Measurements from ENCODE around the gene GABRR2. TPM values are rescaled to one million over a fixed set of nuclear protein-coding genes. Genes with fewer than 3 reads are reported as not detected.

Gene GABRR2
- total and polyA plus RNA-seq, 7 experiments from 2014 or later = 0.40 to 1.9 (median 1.5) TPM; not detected in 2

- Histone ChIP-seq H3K27ac (ENCODE audit: low read depth, low read length) (no peak overlapping the region), H3K4me1 (ENCODE audit: control insufficient read depth in 2 of 2, insufficient read depth in 2 of 2, low read length in 2 of 2) (no peaks in the 10 kb centered on the region), H3K4me3 (ENCODE audit: low read length) (no peak overlapping the region), H3K36me3 (ENCODE audit: control insufficient read depth in 2 of 3, insufficient read depth in 3 of 3, low read length in 3 of 3) (no peaks in the 10 kb centered on the region), H3K27me3 (ENCODE audit: control insufficient read depth in 2 of 2, insufficient read depth in 2 of 2, low read length in 2 of 2) (no peaks in the 10 kb centered on the region), H3K9me3 (ENCODE audit: control insufficient read depth in 2 of 3, low read length in 3 of 3) (no peaks in the 10 kb centered on the region)
- ATAC-seq (peak; percentile 44), DNase-seq (no peak)
- no peak overlapping the region for H3K27ac Mint-ChIP-seq
- no peak overlapping the region for H3K4me3 Mint-ChIP-seq
- H3K4me1 Mint-ChIP-seq = peaks cover 0 to 7% (median 4%) of the 10 kb centered on the region in 7 donors
- H3K36me3 Mint-ChIP-seq = no peaks in the 10 kb centered on the region
- H3K9me3 Mint-ChIP-seq = no peaks in the 10 kb centered on the region
- peaks cover 0 to 5% (median 0%) of the 10 kb centered on the region in 5 donors for H3K27me3 Mint-ChIP-seq
- ChIA-PET POLR2A (no interaction called here), CTCF (no interaction called here)
- intact Hi-C loops (cut with micrococcal nuclease) = no loop called here
These were observed 44.0 kb downstream of the GABRR2 start for GRCh38 chr6:89270951-89271721.

DNA sequence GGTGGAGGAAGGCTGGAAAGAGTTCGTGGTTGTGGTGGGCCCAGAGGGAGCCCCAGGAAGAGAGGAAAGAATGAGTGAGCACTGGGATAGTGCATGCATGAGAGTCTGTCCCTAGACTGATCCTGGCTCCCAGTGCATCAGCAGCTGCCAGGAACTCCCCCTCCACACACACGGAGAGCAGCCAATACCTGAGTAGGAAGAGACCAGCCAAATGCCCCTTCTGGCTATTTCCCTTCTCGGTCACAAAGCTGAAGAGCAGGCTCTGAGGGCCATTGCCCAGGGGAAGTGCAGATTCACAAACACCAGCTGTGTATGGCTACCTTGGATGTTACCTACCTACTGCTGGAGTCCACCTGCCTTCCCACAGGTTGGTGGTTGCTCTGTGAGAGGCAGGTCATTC is 45.1 kb downstream of the GABRR2 start:
- DNase-seq (no peak), ATAC-seq (no peak)
- H3K4me3 ChIP-seq (ENCODE audit: low read length) = no peak overlapping the region
- no peaks in the 10 kb centered on the region for H3K27me3 ChIP-seq (ENCODE audit: control insufficient read depth in 2 of 2, insufficient read depth in 2 of 2, low read length in 2 of 2)
- no peaks in the 10 kb centered on the region for H3K9me3 ChIP-seq (ENCODE audit: control insufficient read depth in 2 of 3, low read length in 3 of 3)
- intact Hi-C loops (cut with micrococcal nuclease) = no loop called here
- Mint-ChIP-seq H3K9me3 (no peaks in the 10 kb centered on the region), H3K27me3 (peaks cover 0 to 5% (median 0%) of the 10 kb centered on the region in 5 donors), H3K4me3 (no peak overlapping the region), H3K36me3 (no peaks in the 10 kb centered on the region), H3K27ac (no peak overlapping the region), H3K4me1 (peaks cover 0 to 7% (median 4%) of the 10 kb centered on the region in 7 donors)
- H3K4me1 ChIP-seq (ENCODE audit: control insufficient read depth in 2 of 2, insufficient read depth in 2 of 2, low read length in 2 of 2) = no peaks in the 10 kb centered on the region
- no peak overlapping the region for H3K27ac ChIP-seq (ENCODE audit: low read depth, low read length)
- ChIA-PET POLR2A (no interaction called here), CTCF (no interaction called here)
- H3K36me3 ChIP-seq (ENCODE audit: control insufficient read depth in 2 of 3, insufficient read depth in 3 of 3, low read length in 3 of 3) = no peaks in the 10 kb centered on the region

GRCh38 chr6:89269252-89269651 is 45.8 kb downstream of the GABRR2 start:
- H3K4me1 Mint-ChIP-seq = peaks cover 0 to 7% (median 4%) of the 10 kb centered on the region in 7 donors
- CTCF ChIA-PET = no interaction called here
- H3K36me3 ChIP-seq (ENCODE audit: control insufficient read depth in 2 of 3, insufficient read depth in 3 of 3, low read length in 3 of 3) = no peaks in the 10 kb centered on the region
- H3K9me3 ChIP-seq (ENCODE audit: control insufficient read depth in 2 of 3, low read length in 3 of 3) = no peaks in the 10 kb centered on the region
- H3K27ac ChIP-seq (ENCODE audit: low read depth, low read length) = no peak overlapping the region
- peaks cover 0 to 5% (median 0%) of the 10 kb centered on the region in 5 donors for H3K27me3 Mint-ChIP-seq
- H3K4me1 ChIP-seq (ENCODE audit: control insufficient read depth in 2 of 2, insufficient read depth in 2 of 2, low read length in 2 of 2) = no peaks in the 10 kb centered on the region
- POLR2A ChIA-PET = no interaction called here
- H3K27me3 ChIP-seq (ENCODE audit: control insufficient read depth in 2 of 2, insufficient read depth in 2 of 2, low read length in 2 of 2) = no peaks in the 10 kb centered on the region
- H3K4me3 Mint-ChIP-seq = no peak overlapping the region
- no peaks in the 10 kb centered on the region for H3K9me3 Mint-ChIP-seq
- H3K36me3 Mint-ChIP-seq = no peaks in the 10 kb centered on the region
- intact Hi-C loops (cut with micrococcal nuclease) = no loop called here
- H3K27ac Mint-ChIP-seq = no peak overlapping the region
- ATAC-seq (no peak), DNase-seq (no peak)
- H3K4me3 ChIP-seq (ENCODE audit: low read length) = no peak overlapping the region

- ChIA-PET CTCF (no interaction called here), POLR2A (no interaction called here)
- Mint-ChIP-seq H3K27ac (no peak overlapping the region), H3K9me3 (no peaks in the 10 kb centered on the region), H3K36me3 (no peaks in the 10 kb centered on the region), H3K27me3 (peaks cover 0 to 5% (median 0%) of the 10 kb centered on the region in 5 donors), H3K4me1 (peaks cover 0 to 7% (median 4%) of the 10 kb centered on the region in 7 donors), H3K4me3 (no peak overlapping the region)
- Histone ChIP-seq H3K36me3 (ENCODE audit: control insufficient read depth in 2 of 3, insufficient read depth in 3 of 3, low read length in 3 of 3) (no peaks in the 10 kb centered on the region), H3K27me3 (ENCODE audit: control insufficient read depth in 2 of 2, insufficient read depth in 2 of 2, low read length in 2 of 2) (no peaks in the 10 kb centered on the region), H3K27ac (ENCODE audit: low read depth, low read length) (no peak overlapping the region), H3K9me3 (ENCODE audit: control insufficient read depth in 2 of 3, low read length in 3 of 3) (no peaks in the 10 kb centered on the region), H3K4me3 (ENCODE audit: low read length) (no peak overlapping the region), H3K4me1 (ENCODE audit: control insufficient read depth in 2 of 2, insufficient read depth in 2 of 2, low read length in 2 of 2) (no peaks in the 10 kb centered on the region)
- DNase-seq (no peak), ATAC-seq (no peak)
- intact Hi-C loops (cut with micrococcal nuclease) = no loop called here
These were observed 46.3 kb downstream of the GABRR2 start for GRCh38 chr6:89268776-89269175.

DNA sequence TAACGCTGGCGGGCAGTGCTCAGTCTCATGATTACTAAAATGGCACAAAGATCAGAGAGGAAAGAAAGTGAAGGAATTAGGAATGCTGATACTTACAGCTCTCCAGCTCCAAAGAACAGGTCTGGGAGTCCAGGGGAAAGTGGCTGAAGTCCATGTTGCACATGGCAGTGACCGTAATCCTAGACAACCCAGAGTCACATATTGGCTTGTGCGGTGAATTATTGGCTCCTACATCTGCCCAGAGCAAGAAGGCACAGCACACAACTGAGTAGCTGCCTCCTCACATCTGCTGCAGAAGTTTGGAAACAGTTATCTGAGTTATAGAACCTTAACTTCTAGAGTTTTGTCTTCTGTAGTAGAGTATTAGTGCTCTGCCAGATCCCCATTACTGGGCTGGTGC is 47.2 kb downstream of the GABRR2 start:
- Histone ChIP-seq H3K4me3 (ENCODE audit: low read length) (no peak overlapping the region), H3K27me3 (ENCODE audit: control insufficient read depth in 2 of 2, insufficient read depth in 2 of 2, low read length in 2 of 2) (no peaks in the 10 kb centered on the region), H3K4me1 (ENCODE audit: control insufficient read depth in 2 of 2, insufficient read depth in 2 of 2, low read length in 2 of 2) (no peaks in the 10 kb centered on the region), H3K27ac (ENCODE audit: low read depth, low read length) (no peak overlapping the region), H3K9me3 (ENCODE audit: control insufficient read depth in 2 of 3, low read length in 3 of 3) (no peaks in the 10 kb centered on the region), H3K36me3 (ENCODE audit: control insufficient read depth in 2 of 3, insufficient read depth in 3 of 3, low read length in 3 of 3) (no peaks in the 10 kb centered on the region)
- Mint-ChIP-seq H3K4me3 (no peak overlapping the region), H3K27ac (no peak overlapping the region), H3K27me3 (peaks cover 0 to 5% (median 0%) of the 10 kb centered on the region in 5 donors), H3K4me1 (peaks cover 0 to 7% (median 4%) of the 10 kb centered on the region in 7 donors), H3K36me3 (no peaks in the 10 kb centered on the region), H3K9me3 (no peaks in the 10 kb centered on the region)
- ChIA-PET POLR2A (no interaction called here), CTCF (no interaction called here)
- intact Hi-C loops (cut with micrococcal nuclease) = no loop called here
- ATAC-seq (no peak), DNase-seq (no peak)

DNA sequence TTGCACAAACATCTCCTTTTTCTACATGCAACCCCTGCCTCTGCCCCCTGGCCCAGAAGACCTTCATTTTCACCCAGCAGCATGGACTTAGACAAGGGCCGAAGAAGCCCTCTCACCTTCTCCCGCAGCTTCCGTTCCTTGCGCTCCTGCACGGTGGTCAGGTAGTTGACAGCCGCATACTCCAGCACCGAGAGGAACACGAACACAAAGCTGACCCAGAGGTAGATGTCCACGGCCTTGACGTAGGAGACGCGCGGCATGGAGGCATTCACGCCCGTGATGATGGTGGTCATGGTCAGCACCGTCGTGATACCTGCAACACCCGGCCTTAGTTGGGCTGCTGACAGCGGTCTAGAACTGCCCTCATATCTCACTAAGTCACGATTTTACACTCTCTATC is 50.8 kb downstream of the GABRR2 start:
- DNase-seq (no peak), ATAC-seq (no peak)
- Mint-ChIP-seq H3K27ac (no peak overlapping the region), H3K4me3 (no peak overlapping the region), H3K27me3 (peaks cover 0 to 6% (median 0%) of the 10 kb centered on the region in 5 donors), H3K36me3 (no peaks in the 10 kb centered on the region), H3K4me1 (peaks cover 0 to 8% (median 2%) of the 10 kb centered on the region in 7 donors), H3K9me3 (no peaks in the 10 kb centered on the region)
- ChIA-PET POLR2A (no interaction called here), CTCF (no interaction called here)
- intact Hi-C loops (cut with micrococcal nuclease) = no loop called here
- no peaks in the 10 kb centered on the region for H3K9me3 ChIP-seq (ENCODE audit: control insufficient read depth in 2 of 3, low read length in 3 of 3)
- H3K4me3 ChIP-seq (ENCODE audit: low read length) = no peak overlapping the region
- no peaks in the 10 kb centered on the region for H3K36me3 ChIP-seq (ENCODE audit: control insufficient read depth in 2 of 3, insufficient read depth in 3 of 3, low read length in 3 of 3)
- H3K27me3 ChIP-seq (ENCODE audit: control insufficient read depth in 2 of 2, insufficient read depth in 2 of 2, low read length in 2 of 2) = no peaks in the 10 kb centered on the region
- no peak overlapping the region for H3K27ac ChIP-seq (ENCODE audit: low read depth, low read length)
- no peaks in the 10 kb centered on the region for H3K4me1 ChIP-seq (ENCODE audit: control insufficient read depth in 2 of 2, insufficient read depth in 2 of 2, low read length in 2 of 2)

- ChIA-PET POLR2A (no interaction called here), CTCF (no interaction called here)
- Mint-ChIP-seq H3K27me3 (peaks cover 0 to 6% (median 0%) of the 10 kb centered on the region in 5 donors), H3K27ac (no peak overlapping the region), H3K4me3 (no peak overlapping the region), H3K36me3 (no peaks in the 10 kb centered on the region), H3K9me3 (no peaks in the 10 kb centered on the region), H3K4me1 (peaks cover 0 to 8% (median 2%) of the 10 kb centered on the region in 7 donors)
- no peak overlapping the region for H3K4me3 ChIP-seq (ENCODE audit: low read length)
- no peaks in the 10 kb centered on the region for H3K4me1 ChIP-seq (ENCODE audit: control insufficient read depth in 2 of 2, insufficient read depth in 2 of 2, low read length in 2 of 2)
- DNase-seq (peak in 3 of 9 donors; percentile 9 to 22 (median 19)), ATAC-seq (peak; percentile 38)
- no peaks in the 10 kb centered on the region for H3K27me3 ChIP-seq (ENCODE audit: control insufficient read depth in 2 of 2, insufficient read depth in 2 of 2, low read length in 2 of 2)
- H3K27ac ChIP-seq (ENCODE audit: low read depth, low read length) = no peak overlapping the region
- no peaks in the 10 kb centered on the region for H3K36me3 ChIP-seq (ENCODE audit: control insufficient read depth in 2 of 3, insufficient read depth in 3 of 3, low read length in 3 of 3)
- intact Hi-C loops (cut with micrococcal nuclease) = no loop called here
- H3K9me3 ChIP-seq (ENCODE audit: control insufficient read depth in 2 of 3, low read length in 3 of 3) = no peaks in the 10 kb centered on the region
These were observed 54.3 kb downstream of the GABRR2 start for GRCh38 chr6:89260832-89261231.

Data from naive thymus-derived CD4-positive, alpha-beta T cell (primary cell).